ENCODE results near the gene NCOR1.

DNA sequence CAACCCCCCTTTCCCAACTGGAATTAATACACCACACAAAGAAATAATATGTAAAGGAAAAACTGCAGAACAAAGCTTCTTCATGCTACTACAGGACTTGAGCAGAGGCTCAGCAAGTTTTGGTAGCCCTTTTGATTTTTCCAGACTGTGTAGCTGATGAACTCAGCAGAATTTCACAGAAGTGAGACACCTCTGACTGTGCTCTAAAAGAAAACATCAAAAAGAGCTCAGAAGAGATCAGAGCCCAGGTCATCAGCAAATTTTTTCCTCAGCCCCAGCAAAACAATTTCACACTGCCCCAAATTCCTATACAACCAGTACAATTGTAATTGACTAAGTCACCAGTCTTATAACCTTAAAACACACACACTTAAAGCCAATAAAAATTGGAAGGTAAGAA is 177.7 kb downstream of the NCOR1 start:
- no peak for TF ChIP-seq NFIC (IDR thresholded peaks at IDR 0.05; ENCODE audit: borderline replicate concordance)
- no peak for TF ChIP-seq RFX5 (IDR thresholded peaks at IDR 0.05; ENCODE audit: low read length)
- TF ChIP-seq, protein P1, sequence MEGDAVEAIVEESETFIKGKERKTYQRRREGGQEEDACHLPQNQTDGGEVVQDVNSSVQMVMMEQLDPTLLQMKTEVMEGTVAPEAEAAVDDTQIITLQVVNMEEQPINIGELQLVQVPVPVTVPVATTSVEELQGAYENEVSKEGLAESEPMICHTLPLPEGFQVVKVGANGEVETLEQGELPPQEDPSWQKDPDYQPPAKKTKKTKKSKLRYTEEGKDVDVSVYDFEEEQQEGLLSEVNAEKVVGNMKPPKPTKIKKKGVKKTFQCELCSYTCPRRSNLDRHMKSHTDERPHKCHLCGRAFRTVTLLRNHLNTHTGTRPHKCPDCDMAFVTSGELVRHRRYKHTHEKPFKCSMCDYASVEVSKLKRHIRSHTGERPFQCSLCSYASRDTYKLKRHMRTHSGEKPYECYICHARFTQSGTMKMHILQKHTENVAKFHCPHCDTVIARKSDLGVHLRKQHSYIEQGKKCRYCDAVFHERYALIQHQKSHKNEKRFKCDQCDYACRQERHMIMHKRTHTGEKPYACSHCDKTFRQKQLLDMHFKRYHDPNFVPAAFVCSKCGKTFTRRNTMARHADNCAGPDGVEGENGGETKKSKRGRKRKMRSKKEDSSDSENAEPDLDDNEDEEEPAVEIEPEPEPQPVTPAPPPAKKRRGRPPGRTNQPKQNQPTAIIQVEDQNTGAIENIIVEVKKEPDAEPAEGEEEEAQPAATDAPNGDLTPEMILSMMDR (IDR thresholded peaks at IDR 0.05), result no peak
- no peak for TF ChIP-seq TEAD4 (IDR thresholded peaks at IDR 0.05; ENCODE audit: borderline replicate concordance, insufficient read depth)
- TF ChIP-seq, protein P2, sequence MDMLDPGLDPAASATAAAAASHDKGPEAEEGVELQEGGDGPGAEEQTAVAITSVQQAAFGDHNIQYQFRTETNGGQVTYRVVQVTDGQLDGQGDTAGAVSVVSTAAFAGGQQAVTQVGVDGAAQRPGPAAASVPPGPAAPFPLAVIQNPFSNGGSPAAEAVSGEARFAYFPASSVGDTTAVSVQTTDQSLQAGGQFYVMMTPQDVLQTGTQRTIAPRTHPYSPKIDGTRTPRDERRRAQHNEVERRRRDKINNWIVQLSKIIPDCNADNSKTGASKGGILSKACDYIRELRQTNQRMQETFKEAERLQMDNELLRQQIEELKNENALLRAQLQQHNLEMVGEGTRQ (IDR thresholded peaks at IDR 0.05; ENCODE audit: borderline replicate concordance, low read depth, low read length), result no peak
- TF ChIP-seq SMC3 (IDR thresholded peaks at IDR 0.05; ENCODE audit: low read depth, low read length), result no peak
- no peak for TF ChIP-seq EP300 (IDR thresholded peaks at IDR 0.05; ENCODE audit: borderline replicate concordance in 1 of 2, low read depth in 1 of 2, low read length in 1 of 2)
- no peak for TF ChIP-seq EZH2phosphoT487 (IDR thresholded peaks at IDR 0.05; ENCODE audit: borderline replicate concordance, low read depth)
- TF ChIP-seq TAF1 (IDR thresholded peaks at IDR 0.05; ENCODE audit: borderline replicate concordance, low read depth, low read length), result no peak
- no peak for TF ChIP-seq SIN3A (IDR thresholded peaks at IDR 0.05; ENCODE audit: borderline replicate concordance, low read depth, low read length)
- TF ChIP-seq, protein P3, sequence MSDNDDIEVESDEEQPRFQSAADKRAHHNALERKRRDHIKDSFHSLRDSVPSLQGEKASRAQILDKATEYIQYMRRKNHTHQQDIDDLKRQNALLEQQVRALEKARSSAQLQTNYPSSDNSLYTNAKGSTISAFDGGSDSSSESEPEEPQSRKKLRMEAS (IDR thresholded peaks at IDR 0.05; ENCODE audit: low read depth), result no peak
- no peak for TF ChIP-seq GABPA (IDR thresholded peaks at IDR 0.05; ENCODE audit: low read depth)
- no peak for TF ChIP-seq JUND (IDR thresholded peaks at IDR 0.05)
- no peak for TF ChIP-seq POLR2AphosphoS5 (IDR thresholded peaks at IDR 0.05; ENCODE audit: low read depth, low read length)
